PFSK-1 (cell line): ENCODE measurements around the gene SPATA25.

ENCODE experiments used
- FOXP2 ChIP-seq: optimal IDR thresholded peaks from 2 replicates; pipeline ENCODE3; 2011; ENCODE audit warnings: borderline replicate concordance, control low read depth, inconsistent platforms; ENCODE audit not compliant: insufficient read depth; ENCODE audit errors: extremely low read length, extremely low read depth
- POLR2AphosphoS5 ChIP-seq: IDR thresholded peaks from 2 replicates; pipeline ENCODE4 v1.6.1; 2012; ENCODE audit warnings: low read depth, mild to moderate bottlenecking, control low read depth, low read length, moderate library complexity
- REST ChIP-seq, 2 experiments: IDR thresholded peaks; 2 replicates each; pipeline versions ENCODE4 v1.6.1 to v1.8.0; 2011 to 2012; ENCODE audit warnings: low read depth in 2 of 2, low read length in 2 of 2, control low read depth in 1 of 2, inconsistent platforms in 1 of 2, mild to moderate bottlenecking in 1 of 2, moderate library complexity in 1 of 2; ENCODE audit not compliant: insufficient read depth in 1 of 2
- SIN3A ChIP-seq: IDR thresholded peaks from 2 replicates; pipeline ENCODE4 v1.6.1; 2012; ENCODE audit warnings: mild to moderate bottlenecking, low read length, moderate library complexity, borderline replicate concordance; ENCODE audit not compliant: insufficient read depth
- TAF1 ChIP-seq: IDR thresholded peaks from 2 replicates; pipeline ENCODE4 v1.6.1; 2012; ENCODE audit warnings: low read length, control low read depth, borderline replicate concordance; ENCODE audit not compliant: insufficient read depth

- no peak for TF ChIP-seq TAF1
- TF ChIP-seq SIN3A, result 0 out of 2 replicates have a peak, but pooled peaks have one; percentile 82
- TF ChIP-seq POLR2AphosphoS5, result no peak
- no peak for TF ChIP-seq REST (IDR thresholded peaks at IDR 0.05; ENCODE audit: insufficient read depth in 1 of 2, low read depth in 2 of 2, low read length in 2 of 2)
- TF ChIP-seq FOXP2, result no peak
These were observed 48.1 kb upstream of the SPATA25 start for GRCh38 chr20:45935416-45936046.
